ENCODE results near the gene COBL. TPM values are rescaled to one million over a fixed set of nuclear protein-coding genes. Genes with fewer than 3 reads are reported as not detected.

Gene COBL
- total RNA-seq, 1 experiment from 2014 or later, result not detected

DNA sequence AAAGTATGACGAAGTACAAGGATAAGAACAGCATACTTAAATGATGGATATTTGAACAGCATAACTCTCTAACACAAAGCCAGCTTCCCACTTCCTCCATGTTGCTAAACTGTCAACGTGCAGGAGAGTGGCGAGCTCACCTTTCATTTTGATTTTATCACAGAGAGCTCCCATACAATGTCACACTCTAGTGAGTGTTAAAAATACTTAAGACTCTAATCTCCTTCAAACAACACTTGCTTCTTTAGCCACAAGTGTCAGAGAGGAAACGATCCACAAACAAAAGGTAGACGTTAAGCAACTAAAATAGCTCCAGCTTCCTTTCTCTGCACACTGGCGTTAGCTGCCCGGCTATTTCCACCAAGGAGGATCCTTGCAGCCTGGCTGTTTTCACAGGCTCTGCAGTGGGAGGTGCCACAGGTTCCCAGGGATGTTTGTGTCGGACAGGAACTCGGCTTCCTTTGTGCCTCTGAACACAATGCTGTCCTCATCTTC is 194.6 kb downstream of the COBL start:
- H2AFZ ChIP-seq (ENCODE audit: low read length), result no peak overlapping the region
- no peak overlapping the region for H3K27ac ChIP-seq (ENCODE audit: low read length)
- H3K79me2 ChIP-seq (ENCODE audit: low read length), result no peaks in the 10 kb centered on the region
- H3K4me3 ChIP-seq (ENCODE audit: low read length), result no peak overlapping the region
- no peak for DNase-seq
- H4K20me1 ChIP-seq (ENCODE audit: insufficient read depth, low read depth, low read length), result no peaks in the 10 kb centered on the region
- no peaks in the 10 kb centered on the region for H3K9me2 ChIP-seq (replicated peaks; ENCODE audit: insufficient read depth, low read length)
- no peaks in the 10 kb centered on the region for H3K4me1 ChIP-seq (ENCODE audit: low read length)
- no peak overlapping the region for H3K4me2 ChIP-seq (ENCODE audit: low read depth, low read length, poor library complexity, severe bottlenecking)
- H3K27me3 ChIP-seq (ENCODE audit: low read length), result no peaks in the 10 kb centered on the region
- no peak overlapping the region for H3K9ac ChIP-seq (ENCODE audit: low read length)
- H3K9me3 ChIP-seq (ENCODE audit: low read length), result no peaks in the 10 kb centered on the region
- H3K36me3 ChIP-seq (ENCODE audit: insufficient read depth, low read length), result no peaks in the 10 kb centered on the region

DNA sequence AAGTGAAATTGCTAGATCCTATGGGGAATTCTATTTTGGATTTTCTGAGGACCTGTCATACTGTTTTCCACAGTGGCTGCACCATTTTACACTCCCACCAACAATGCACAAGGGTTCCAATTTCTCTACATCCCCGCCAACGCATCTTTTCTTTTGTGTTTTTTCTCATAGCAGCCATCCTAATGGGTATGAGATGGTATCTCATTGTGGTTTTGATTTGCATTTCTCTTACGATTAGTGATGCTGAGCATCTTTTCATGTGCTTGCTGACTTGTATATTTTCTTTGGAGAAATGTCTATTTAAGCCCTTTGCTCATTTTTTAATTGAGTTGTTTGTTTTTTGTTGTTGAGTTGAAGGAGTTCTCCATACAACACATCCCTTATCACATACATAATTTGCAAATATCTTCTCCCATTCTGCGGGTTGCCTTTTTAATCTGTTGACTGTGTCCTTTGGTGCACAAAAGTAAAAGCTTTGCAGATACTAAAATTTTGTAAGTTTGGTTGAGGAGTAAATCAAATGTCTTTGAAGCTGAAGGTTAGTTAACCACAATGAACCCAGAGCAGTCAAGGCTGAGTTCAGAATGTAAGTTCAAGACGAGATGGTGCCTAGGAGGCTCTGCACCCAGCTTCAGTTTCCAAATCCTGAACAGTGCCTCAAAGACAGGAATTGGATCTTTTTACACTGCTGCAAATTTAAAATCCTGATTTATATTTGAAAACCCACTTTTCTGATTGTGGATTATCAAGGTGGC is 195.4 kb downstream of the COBL start:
- Histone ChIP-seq H3K9me3 (ENCODE audit: low read length) (no peaks in the 10 kb centered on the region), H3K9me2 (replicated peaks; ENCODE audit: insufficient read depth, low read length) (no peaks in the 10 kb centered on the region), H3K9ac (ENCODE audit: low read length) (no peak overlapping the region), H3K4me2 (ENCODE audit: low read depth, low read length, poor library complexity, severe bottlenecking) (no peak overlapping the region), H2AFZ (ENCODE audit: low read length) (no peak overlapping the region), H3K4me3 (ENCODE audit: low read length) (no peak overlapping the region), H3K27ac (ENCODE audit: low read length) (no peak overlapping the region), H4K20me1 (ENCODE audit: insufficient read depth, low read depth, low read length) (no peaks in the 10 kb centered on the region), H3K36me3 (ENCODE audit: insufficient read depth, low read length) (no peaks in the 10 kb centered on the region), H3K27me3 (ENCODE audit: low read length) (no peaks in the 10 kb centered on the region), H3K4me1 (ENCODE audit: low read length) (no peaks in the 10 kb centered on the region), H3K79me2 (ENCODE audit: low read length) (no peaks in the 10 kb centered on the region)
- DNase-seq, result no peak

DNA sequence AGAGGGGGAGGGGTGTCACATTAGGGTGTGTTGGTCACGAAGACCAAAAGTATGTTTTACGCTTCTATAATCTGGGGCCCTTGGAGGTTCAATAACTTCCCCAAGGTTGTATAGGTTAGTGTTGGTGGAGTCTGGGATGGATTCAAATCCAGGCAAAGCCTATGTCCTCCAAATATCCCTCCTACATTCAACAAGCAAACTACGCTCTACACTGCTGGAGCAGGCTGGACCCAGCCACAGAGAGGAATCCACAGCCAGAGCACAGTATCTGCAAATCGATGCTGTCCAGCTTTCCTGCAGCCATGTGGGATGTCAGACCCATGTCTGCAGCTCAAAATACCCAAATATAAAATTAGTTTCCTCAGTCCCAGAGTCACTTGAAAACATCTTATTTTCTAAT is 198.0 kb downstream of the COBL start:
- H3K9me2 ChIP-seq (replicated peaks; ENCODE audit: insufficient read depth, low read length), result no peaks in the 10 kb centered on the region
- no peaks in the 10 kb centered on the region for H3K9me3 ChIP-seq (ENCODE audit: low read length)
- no peaks in the 10 kb centered on the region for H3K36me3 ChIP-seq (ENCODE audit: insufficient read depth, low read length)
- no peak overlapping the region for H3K4me2 ChIP-seq (ENCODE audit: low read depth, low read length, poor library complexity, severe bottlenecking)
- no peaks in the 10 kb centered on the region for H4K20me1 ChIP-seq (ENCODE audit: insufficient read depth, low read depth, low read length)
- no peak overlapping the region for H3K27ac ChIP-seq (ENCODE audit: low read length)
- DNase-seq, result no peak
- H2AFZ ChIP-seq (ENCODE audit: low read length), result no peak overlapping the region
- H3K79me2 ChIP-seq (ENCODE audit: low read length), result no peaks in the 10 kb centered on the region
- H3K9ac ChIP-seq (ENCODE audit: low read length), result no peak overlapping the region
- no peak overlapping the region for H3K4me3 ChIP-seq (ENCODE audit: low read length)
- no peaks in the 10 kb centered on the region for H3K4me1 ChIP-seq (ENCODE audit: low read length)
- H3K27me3 ChIP-seq (ENCODE audit: low read length), result no peaks in the 10 kb centered on the region

DNA sequence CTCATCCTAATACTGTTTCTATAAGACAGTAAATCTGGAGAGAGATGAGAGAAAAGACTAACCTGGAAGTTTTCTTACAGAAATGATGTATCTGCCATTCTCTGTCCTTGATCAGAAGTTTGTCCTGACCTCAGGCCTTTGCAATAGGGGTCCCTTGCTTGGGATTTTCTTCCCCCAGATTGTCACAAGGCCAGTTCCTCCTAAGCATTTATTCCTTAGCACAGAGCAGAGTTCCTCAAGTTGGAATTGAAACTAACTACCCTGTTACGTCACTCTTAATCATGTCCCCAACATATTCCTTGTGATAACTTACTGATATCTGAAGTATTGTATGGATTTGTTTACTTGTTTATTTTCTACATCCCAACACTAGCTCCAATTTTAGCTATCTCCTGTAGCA is 202.1 kb downstream of the COBL start:
- Histone ChIP-seq H3K9ac (ENCODE audit: low read length) (no peak overlapping the region), H2AFZ (ENCODE audit: low read length) (no peak overlapping the region), H4K20me1 (ENCODE audit: insufficient read depth, low read depth, low read length) (no peaks in the 10 kb centered on the region), H3K79me2 (ENCODE audit: low read length) (no peaks in the 10 kb centered on the region), H3K9me3 (ENCODE audit: low read length) (no peaks in the 10 kb centered on the region), H3K4me3 (ENCODE audit: low read length) (no peak overlapping the region), H3K9me2 (replicated peaks; ENCODE audit: insufficient read depth, low read length) (no peaks in the 10 kb centered on the region), H3K27me3 (ENCODE audit: low read length) (no peaks in the 10 kb centered on the region), H3K4me2 (ENCODE audit: low read depth, low read length, poor library complexity, severe bottlenecking) (no peak overlapping the region), H3K4me1 (ENCODE audit: low read length) (no peaks in the 10 kb centered on the region), H3K27ac (ENCODE audit: low read length) (no peak overlapping the region), H3K36me3 (ENCODE audit: insufficient read depth, low read length) (no peaks in the 10 kb centered on the region)
- no peak for DNase-seq

DNA sequence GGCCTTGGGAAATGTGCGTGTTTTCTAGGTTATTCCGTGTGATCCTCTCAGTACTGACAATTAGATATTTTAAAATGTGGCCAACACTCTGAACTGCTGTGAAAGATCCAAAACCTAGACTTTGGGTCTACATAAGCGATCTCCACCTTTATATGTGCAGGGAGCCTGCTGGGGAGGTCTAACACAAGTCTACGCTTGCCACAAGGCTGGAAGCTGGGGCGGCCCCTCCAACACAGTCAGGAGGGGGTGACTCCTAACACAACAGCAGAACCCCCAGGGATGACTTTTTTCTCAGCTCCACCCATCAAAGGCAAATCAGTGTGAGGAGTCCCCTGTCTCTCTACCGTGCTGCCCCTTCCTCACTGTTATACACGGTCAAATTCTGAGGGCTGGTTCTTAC is 202.6 kb downstream of the COBL start:
- no peak overlapping the region for H2AFZ ChIP-seq (ENCODE audit: low read length)
- H3K27ac ChIP-seq (ENCODE audit: low read length), result no peak overlapping the region
- no peaks in the 10 kb centered on the region for H3K79me2 ChIP-seq (ENCODE audit: low read length)
- H3K9me3 ChIP-seq (ENCODE audit: low read length), result no peaks in the 10 kb centered on the region
- DNase-seq, result no peak
- H3K4me3 ChIP-seq (ENCODE audit: low read length), result no peak overlapping the region
- H4K20me1 ChIP-seq (ENCODE audit: insufficient read depth, low read depth, low read length), result no peaks in the 10 kb centered on the region
- H3K9me2 ChIP-seq (replicated peaks; ENCODE audit: insufficient read depth, low read length), result no peaks in the 10 kb centered on the region
- H3K9ac ChIP-seq (ENCODE audit: low read length), result no peak overlapping the region
- no peaks in the 10 kb centered on the region for H3K36me3 ChIP-seq (ENCODE audit: insufficient read depth, low read length)
- H3K4me2 ChIP-seq (ENCODE audit: low read depth, low read length, poor library complexity, severe bottlenecking), result no peak overlapping the region
- H3K4me1 ChIP-seq (ENCODE audit: low read length), result no peaks in the 10 kb centered on the region
- no peaks in the 10 kb centered on the region for H3K27me3 ChIP-seq (ENCODE audit: low read length)

DNA sequence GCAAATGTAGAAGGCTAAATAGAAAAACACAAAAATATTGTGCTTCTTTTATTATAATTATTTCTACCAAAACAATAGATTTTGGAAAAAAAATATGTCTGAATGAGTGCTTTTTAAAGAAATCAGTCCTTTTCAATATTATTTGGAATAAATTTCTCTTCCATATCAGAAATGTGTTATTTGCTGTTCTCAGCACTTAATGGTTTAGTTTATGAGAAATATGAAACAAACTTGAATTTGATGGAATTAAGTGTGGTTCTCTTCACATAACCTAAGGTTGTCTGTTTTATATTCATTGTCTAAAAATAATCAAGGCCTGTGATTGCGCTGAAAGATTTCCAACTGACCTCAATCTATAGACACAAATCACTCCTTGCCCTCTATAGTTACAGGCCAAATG is 203.0 kb downstream of the COBL start:
- no peaks in the 10 kb centered on the region for H3K9me3 ChIP-seq (ENCODE audit: low read length)
- H3K4me3 ChIP-seq (ENCODE audit: low read length), result no peak overlapping the region
- no peak overlapping the region for H3K9ac ChIP-seq (ENCODE audit: low read length)
- no peaks in the 10 kb centered on the region for H3K27me3 ChIP-seq (ENCODE audit: low read length)
- DNase-seq, result no peak
- H3K27ac ChIP-seq (ENCODE audit: low read length), result no peak overlapping the region
- no peaks in the 10 kb centered on the region for H3K36me3 ChIP-seq (ENCODE audit: insufficient read depth, low read length)
- no peak overlapping the region for H2AFZ ChIP-seq (ENCODE audit: low read length)
- no peaks in the 10 kb centered on the region for H3K4me1 ChIP-seq (ENCODE audit: low read length)
- no peaks in the 10 kb centered on the region for H4K20me1 ChIP-seq (ENCODE audit: insufficient read depth, low read depth, low read length)
- no peak overlapping the region for H3K4me2 ChIP-seq (ENCODE audit: low read depth, low read length, poor library complexity, severe bottlenecking)
- no peaks in the 10 kb centered on the region for H3K9me2 ChIP-seq (replicated peaks; ENCODE audit: insufficient read depth, low read length)
- no peaks in the 10 kb centered on the region for H3K79me2 ChIP-seq (ENCODE audit: low read length)

DNA sequence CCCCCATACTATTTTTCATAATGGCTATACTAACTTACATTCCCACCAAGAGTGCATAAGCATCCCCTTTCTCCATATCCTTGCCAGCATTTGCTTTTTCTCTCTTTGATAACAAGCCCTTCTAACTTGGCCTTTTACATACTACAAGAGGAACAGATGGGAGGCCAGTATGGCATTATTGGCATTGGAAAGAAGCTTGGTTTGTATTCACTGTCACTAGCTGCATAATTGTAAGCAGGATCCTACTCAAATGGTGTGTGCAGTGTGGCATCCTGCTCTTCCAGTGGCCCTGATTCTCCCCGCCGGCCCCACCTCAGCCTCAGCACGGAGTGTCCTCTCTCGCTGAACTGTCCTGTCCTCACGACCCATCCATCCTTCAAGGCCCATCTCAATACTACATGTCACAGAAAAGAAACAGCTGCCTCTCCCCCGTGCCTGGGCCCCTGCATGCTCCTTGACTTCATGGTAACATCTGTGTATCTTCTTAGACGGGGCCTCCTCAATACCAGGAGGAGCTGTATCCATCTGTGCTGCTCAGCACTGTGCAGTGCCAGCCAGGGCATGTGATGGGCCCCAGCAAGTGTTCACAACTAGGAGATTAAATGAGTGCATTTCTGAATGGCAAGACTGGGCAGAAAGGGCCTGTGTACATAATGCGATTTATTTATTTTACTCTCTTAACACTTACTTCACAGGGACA is 205.2 kb downstream of the COBL start:
- no peaks in the 10 kb centered on the region for H3K27me3 ChIP-seq (ENCODE audit: low read length)
- no peaks in the 10 kb centered on the region for H3K36me3 ChIP-seq (ENCODE audit: insufficient read depth, low read length)
- no peak overlapping the region for H3K4me3 ChIP-seq (ENCODE audit: low read length)
- H4K20me1 ChIP-seq (ENCODE audit: insufficient read depth, low read depth, low read length), result no peaks in the 10 kb centered on the region
- no peaks in the 10 kb centered on the region for H3K9me3 ChIP-seq (ENCODE audit: low read length)
- no peaks in the 10 kb centered on the region for H3K9me2 ChIP-seq (replicated peaks; ENCODE audit: insufficient read depth, low read length)
- no peak overlapping the region for H3K4me2 ChIP-seq (ENCODE audit: low read depth, low read length, poor library complexity, severe bottlenecking)
- H3K4me1 ChIP-seq (ENCODE audit: low read length), result no peaks in the 10 kb centered on the region
- H3K9ac ChIP-seq (ENCODE audit: low read length), result no peak overlapping the region
- DNase-seq, result no peak
- H3K79me2 ChIP-seq (ENCODE audit: low read length), result no peaks in the 10 kb centered on the region
- H3K27ac ChIP-seq (ENCODE audit: low read length), result no peak overlapping the region
- no peak overlapping the region for H2AFZ ChIP-seq (ENCODE audit: low read length)

DNA sequence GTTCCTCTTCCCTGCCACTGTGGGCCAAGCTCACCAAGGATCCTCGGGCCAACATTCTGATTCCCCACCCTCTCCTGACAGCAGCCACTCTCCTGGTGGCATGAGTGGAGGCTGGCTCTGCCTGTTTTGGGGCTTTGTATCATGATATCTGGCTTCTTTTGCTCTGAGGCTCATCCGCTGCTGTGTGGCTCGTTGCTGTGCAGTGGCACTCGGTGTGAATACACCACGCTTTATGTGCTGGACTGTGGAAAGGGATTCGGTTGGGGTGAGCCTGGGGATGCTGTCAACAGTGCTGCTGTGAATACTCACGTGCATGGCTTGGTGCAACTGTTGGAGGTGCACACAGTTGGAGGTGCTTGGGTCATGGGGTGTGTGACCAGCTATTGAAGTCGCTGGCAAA is 208.5 kb downstream of the COBL start:
- DNase-seq, result no peak

More for the DNA sequence above, 208.5 kb downstream of the COBL start:
- H3K27me3 ChIP-seq (ENCODE audit: low read length), result no peaks in the 10 kb centered on the region
- no peak overlapping the region for H3K27ac ChIP-seq (ENCODE audit: low read length)
- no peaks in the 10 kb centered on the region for H3K9me3 ChIP-seq (ENCODE audit: low read length)
- no peak overlapping the region for H2AFZ ChIP-seq (ENCODE audit: low read length)
- no peaks in the 10 kb centered on the region for H3K9me2 ChIP-seq (replicated peaks; ENCODE audit: insufficient read depth, low read length)
- H3K4me2 ChIP-seq (ENCODE audit: low read depth, low read length, poor library complexity, severe bottlenecking), result no peak overlapping the region
- no peaks in the 10 kb centered on the region for H3K79me2 ChIP-seq (ENCODE audit: low read length)
- H3K36me3 ChIP-seq (ENCODE audit: insufficient read depth, low read length), result no peaks in the 10 kb centered on the region
- no peak overlapping the region for H3K4me3 ChIP-seq (ENCODE audit: low read length)
- H3K4me1 ChIP-seq (ENCODE audit: low read length), result no peaks in the 10 kb centered on the region
- no peak overlapping the region for H3K9ac ChIP-seq (ENCODE audit: low read length)
- no peaks in the 10 kb centered on the region for H4K20me1 ChIP-seq (ENCODE audit: insufficient read depth, low read depth, low read length)

All from Karpas-422 (cell line).